Skeletal muscle satellite cell (primary cell): ENCODE results near the gene KIF26A.

Experiments
- H3K27me3 ChIP-seq: 2 replicates; pipeline ENCODE4 v1.7.0; 2013; ENCODE audit warnings: low read length; ENCODE audit not compliant: control insufficient read depth, insufficient read depth
- H3K36me3 ChIP-seq: 2 replicates; pipeline ENCODE4 v1.7.0; 2013; ENCODE audit warnings: mild to moderate bottlenecking, control low read depth, low read length; ENCODE audit not compliant: insufficient read depth
- H3K4me1 ChIP-seq: 2 replicates; pipeline ENCODE4 v1.7.0; 2013; ENCODE audit warnings: low read length; ENCODE audit not compliant: control insufficient read depth, insufficient read depth
- H3K4me2 ChIP-seq: 2 replicates; pipeline ENCODE4 v1.7.0; 2013; ENCODE audit warnings: mild to moderate bottlenecking, low read length
- H3K4me3 ChIP-seq: 2 replicates; pipeline ENCODE4 v1.7.0; 2013; ENCODE audit warnings: low read length
- H3K9ac ChIP-seq: 2 replicates; pipeline ENCODE4 v1.7.0; 2013; ENCODE audit warnings: mild to moderate bottlenecking, low read depth, low read length, moderate library complexity
- H3K9me3 ChIP-seq: replicated peaks from 2 replicates; pipeline ENCODE4 v1.7.0; 2013; ENCODE audit warnings: mild to moderate bottlenecking, control low read depth, low read length

The KIF26A gene

DNA sequence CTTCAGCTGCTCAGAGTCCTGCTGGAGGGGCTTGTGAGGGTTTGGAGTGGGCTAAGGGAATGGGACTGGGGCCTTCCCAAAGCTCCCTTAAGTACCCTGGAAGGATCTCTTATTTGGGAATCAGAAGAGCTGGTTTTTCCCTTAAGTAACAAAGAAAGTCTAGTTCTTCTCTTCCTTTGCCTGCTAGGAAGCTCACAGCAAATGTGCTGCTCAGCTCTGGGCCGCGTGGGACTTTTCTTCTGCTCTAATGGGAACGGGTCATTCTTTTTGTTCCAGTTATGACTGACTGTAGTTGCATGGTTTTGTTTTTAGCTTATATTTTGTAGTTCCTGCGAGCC lies 6.0 kb downstream of the KIF26A start:
- Histone ChIP-seq H3K4me2 (no peak overlapping the region), H3K27me3 (peaks cover 9% of the 10 kb centered on the region), H3K9ac (no peak overlapping the region), H3K9me3 (no peaks in the 10 kb centered on the region), H3K36me3 (no peaks in the 10 kb centered on the region), H3K4me3 (no peak overlapping the region), H3K4me1 (no peaks in the 10 kb centered on the region)

DNA sequence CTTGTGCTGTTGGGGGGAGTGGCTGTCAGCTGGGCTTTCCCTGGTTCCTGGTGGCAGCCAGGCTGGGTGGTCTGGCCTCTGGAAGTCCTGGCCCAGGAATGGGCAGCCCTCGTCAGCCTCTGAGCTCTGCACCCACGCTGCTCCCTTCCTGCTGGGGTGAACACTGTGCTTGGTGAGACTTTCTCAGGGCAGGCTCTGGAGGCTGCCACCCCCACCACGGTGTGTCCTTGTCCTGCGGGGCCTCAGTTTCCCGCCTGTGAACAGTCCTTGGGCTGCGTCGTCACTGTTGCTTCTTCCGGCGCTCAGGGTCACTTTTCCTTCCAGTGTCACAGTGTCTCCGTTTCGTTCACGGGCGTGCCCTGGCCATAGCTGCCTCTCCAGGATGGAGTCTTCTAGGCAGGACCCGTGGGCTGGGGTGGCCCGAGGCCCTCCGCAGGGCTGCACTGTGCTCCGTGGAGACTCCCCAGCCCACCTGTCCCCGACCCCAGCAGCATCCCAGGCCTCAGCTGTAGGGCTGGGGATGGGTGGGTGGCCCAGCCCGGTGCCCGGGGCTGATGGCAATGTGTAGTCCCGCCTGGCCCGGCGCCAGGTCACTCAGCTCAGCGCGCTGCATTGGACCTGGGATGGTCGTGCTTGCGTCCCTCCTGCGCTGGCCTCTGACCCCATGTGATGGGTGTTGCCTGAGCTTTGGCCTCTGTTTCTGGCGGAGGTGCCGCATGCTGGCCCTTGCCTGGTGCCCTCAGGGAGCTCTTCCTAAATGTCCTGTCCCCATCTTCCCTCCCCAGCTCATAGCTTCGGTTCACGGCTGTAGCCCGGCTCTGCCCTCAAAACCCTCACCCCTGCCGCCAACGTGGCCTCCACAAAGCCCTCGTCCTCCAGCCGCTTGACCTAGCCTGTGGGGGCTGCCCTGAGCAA lies 6.8 kb downstream of the KIF26A start:
- Histone ChIP-seq H3K9me3 (no peaks in the 10 kb centered on the region), H3K27me3 (peaks cover 5% of the 10 kb centered on the region), H3K4me2 (no peak overlapping the region), H3K9ac (no peak overlapping the region), H3K4me1 (no peaks in the 10 kb centered on the region), H3K4me3 (no peak overlapping the region), H3K36me3 (no peaks in the 10 kb centered on the region)

DNA sequence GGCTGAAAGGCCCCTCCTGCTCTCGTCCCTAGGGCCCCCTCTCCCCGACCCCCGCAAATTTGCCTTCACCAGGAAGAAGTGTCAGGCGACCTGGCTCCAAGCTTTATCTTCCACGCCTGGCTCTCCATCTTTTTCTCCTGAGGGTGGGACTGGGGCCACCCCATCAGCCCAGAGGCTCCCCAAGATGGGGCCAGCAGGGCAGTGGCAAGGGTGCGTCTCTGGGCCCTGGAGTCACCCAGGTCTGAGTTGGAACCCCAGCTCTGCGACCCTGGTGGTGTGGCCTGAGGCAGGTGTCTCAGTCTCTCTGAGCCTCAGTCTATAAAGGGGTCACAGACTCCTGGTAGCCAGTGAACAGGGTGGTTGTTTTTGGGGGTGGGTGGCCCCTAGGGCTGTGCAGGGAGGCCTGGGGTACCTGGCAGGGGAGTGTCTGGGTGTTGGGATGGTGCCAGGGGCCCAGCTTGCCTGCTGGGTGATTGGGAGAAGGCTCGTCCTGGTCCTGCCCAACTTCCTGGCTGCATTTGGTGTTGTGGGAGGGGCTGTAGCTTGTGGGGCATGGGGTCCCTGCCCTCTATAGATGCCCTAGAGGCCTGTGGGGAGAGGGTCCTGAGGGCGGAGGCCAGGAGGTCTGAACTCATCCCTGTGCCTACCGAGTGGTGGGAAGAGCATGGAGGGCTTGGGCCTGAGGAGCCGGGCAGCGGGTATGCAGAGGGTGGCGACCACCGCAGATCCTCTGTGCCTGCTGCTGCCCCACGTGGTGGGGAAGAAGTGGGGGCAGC lies 7.6 kb downstream of the KIF26A start:
- Histone ChIP-seq H3K9ac (no peak overlapping the region), H3K4me2 (no peak overlapping the region), H3K36me3 (no peaks in the 10 kb centered on the region), H3K27me3 (peaks cover 3% of the 10 kb centered on the region), H3K4me3 (no peak overlapping the region), H3K9me3 (no peaks in the 10 kb centered on the region), H3K4me1 (no peaks in the 10 kb centered on the region)

DNA sequence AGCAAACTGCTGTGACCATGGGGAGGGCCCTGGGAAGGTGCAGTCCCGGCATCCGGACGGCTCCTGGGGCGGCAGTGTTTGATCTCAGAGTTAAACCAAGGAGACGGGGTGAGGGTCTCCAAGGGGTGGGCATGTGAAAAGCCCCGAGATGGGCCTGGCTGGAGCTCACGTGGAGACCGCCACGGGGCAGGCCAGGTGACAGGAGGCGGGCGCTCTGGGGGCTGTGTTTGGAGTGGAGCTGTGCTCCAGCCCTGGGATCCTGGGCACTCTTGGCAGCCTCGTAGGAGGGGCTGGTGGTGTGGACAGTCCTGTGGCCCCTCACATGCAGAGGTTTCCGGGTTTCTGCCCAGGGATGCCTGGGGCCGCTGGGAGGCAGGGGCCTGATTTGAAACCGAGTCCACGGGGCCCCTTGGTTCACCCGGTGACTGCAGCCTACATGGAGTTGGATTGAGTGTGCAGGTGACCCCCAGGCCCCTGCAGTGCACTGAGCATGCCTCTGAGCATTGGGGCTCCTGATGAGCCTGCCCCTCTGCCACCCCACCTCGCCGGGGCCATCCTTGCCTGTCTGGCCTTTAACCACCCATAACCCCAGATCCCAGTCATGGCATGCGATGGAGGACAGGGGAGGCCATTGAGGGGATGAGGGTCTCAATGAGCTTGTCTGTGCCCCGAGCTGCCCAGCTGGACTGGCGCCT lies 8.4 kb downstream of the KIF26A start:
- Histone ChIP-seq H3K36me3 (no peaks in the 10 kb centered on the region), H3K9me3 (no peaks in the 10 kb centered on the region), H3K27me3 (peaks cover 3% of the 10 kb centered on the region), H3K4me2 (no peak overlapping the region), H3K4me3 (no peak overlapping the region), H3K9ac (no peak overlapping the region), H3K4me1 (no peaks in the 10 kb centered on the region)

DNA sequence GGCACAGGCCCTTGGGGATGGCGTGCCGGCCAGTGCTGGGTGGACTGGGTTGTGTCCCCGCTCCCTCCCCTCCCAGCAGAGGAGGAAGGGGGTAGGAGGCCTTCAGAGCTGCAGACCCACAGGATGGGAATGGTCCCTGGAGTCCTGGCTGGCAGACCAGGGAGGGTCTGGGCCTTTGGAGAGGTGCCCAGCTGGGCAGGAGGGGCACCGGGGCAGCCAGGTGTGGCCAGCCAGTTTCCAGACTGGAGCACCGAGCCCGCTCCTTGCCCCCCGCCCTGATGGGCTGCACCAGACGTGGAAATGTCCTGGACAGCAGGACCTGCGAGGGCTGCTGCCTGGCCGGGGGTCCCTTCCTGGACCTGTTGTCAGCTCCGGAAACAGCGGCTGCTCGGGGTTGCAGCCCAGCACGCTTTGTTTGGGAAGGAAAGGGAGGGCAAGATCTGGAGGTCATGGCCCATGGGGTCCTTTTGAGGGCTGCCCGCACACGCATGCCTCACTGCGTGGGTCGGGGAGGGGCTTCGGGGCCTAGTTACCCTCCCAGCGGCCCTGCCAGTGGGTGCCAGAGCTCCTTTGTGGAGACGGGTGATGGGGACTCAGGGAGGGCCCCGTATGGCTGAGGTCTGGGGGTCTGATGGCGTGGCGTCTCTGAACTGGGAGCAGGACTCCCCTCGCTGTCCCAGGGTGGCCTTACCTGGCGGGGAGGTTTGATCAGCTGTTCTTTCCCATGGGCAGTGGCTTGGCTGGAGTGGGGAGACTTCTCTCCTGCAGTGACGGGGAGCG lies 9.1 kb downstream of the KIF26A start:
- Histone ChIP-seq H3K4me1 (no peaks in the 10 kb centered on the region), H3K36me3 (no peaks in the 10 kb centered on the region), H3K4me3 (no peak overlapping the region), H3K4me2 (no peak overlapping the region), H3K9me3 (no peaks in the 10 kb centered on the region), H3K9ac (no peak overlapping the region), H3K27me3 (peaks cover 3% of the 10 kb centered on the region)

DNA sequence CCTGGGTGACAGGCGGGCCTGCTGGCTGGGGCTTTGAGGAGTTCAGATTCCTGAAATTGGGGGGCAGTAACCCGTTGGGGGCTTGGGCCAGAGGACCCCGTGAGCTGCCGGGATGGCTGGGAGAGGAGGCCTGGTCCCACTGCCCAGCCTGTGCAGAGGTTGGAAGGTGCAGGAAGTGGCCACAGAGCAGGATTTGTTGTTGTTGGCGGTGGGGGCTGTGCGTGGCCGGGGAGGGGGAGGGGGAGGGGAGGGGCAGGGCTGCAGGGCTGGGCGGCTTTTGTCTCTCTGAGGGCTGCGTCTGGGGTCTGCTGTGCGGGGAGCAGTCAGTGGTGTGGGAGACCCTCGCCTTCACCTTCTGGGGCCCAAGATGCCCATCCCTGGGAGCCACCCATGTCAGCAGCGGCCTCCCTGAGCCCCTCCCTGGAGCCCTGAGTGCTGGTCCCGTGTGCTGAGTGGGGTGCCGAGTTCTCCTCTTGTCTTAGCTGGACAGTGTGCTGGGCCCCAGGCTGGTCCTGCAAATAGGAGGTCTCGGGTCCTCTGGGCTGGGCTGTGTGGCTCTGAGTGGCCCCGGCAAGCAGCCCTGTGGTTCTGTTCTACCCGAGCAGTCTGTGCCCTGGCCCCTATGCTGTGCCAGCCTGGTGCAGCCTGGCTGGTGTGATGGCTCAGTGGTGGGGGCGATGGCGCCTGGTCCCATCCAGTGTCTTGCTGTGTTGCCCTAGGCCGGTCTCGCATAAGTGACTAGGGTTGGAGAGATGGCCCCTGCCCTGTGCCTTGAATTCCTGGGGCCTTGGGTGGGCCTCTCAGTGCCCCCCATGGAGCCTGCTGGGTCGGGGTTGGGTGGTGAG lies 10.3 kb downstream of the KIF26A start:
- no peak overlapping the region for H3K4me3 ChIP-seq
- H3K27me3 ChIP-seq = no peaks in the 10 kb centered on the region
- no peaks in the 10 kb centered on the region for H3K36me3 ChIP-seq
- H3K4me2 ChIP-seq = no peak overlapping the region
- no peaks in the 10 kb centered on the region for H3K9me3 ChIP-seq
- no peak overlapping the region for H3K9ac ChIP-seq
- no peaks in the 10 kb centered on the region for H3K4me1 ChIP-seq

DNA sequence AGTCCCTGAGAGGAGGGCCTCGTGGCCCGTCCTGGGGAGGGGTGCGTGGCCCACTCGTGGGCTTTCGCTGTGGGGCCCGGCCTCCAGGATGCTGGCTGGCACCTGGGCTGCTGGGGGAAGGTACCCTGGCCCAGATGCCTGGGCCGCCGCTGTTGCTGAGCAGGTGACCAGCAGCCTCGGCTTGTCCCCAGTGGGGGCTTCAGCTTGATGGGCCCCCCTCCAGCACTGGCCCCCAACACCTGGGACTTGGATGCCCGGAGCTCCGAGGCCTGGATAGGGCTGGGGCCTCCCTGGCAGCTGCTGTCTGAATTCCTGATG lies 10.8 kb downstream of the KIF26A start:
- Histone ChIP-seq H3K4me2 (no peak overlapping the region), H3K9me3 (no peaks in the 10 kb centered on the region), H3K4me1 (no peaks in the 10 kb centered on the region), H3K36me3 (no peaks in the 10 kb centered on the region), H3K27me3 (no peaks in the 10 kb centered on the region), H3K9ac (no peak overlapping the region), H3K4me3 (no peak overlapping the region)

DNA sequence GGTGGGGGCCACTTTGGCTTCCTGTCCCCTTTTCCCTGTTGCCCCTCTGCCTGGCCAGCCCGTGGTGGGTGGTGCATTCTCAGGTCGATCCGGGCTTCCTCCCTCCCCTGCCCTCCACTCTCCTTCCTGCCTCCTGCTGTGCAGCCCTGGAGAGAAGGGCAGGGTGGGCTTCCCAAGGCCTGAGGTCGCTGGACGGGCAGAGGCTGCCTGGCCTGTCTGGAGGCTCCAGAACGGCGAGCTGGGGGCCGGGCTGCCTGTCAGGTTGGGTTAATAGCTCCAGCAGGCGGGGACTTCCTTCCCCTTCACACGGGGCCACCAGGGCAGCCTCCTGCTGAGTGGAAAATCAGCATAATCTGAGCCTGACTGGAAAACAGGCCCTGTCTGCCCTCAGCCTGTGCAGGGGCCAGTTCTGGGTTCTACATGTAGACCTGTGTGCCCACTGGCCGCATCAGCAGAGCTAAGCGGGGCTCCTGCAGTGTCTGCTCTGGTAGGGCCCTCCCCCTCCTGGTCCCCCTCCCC lies 11.3 kb downstream of the KIF26A start:
- Histone ChIP-seq H3K4me1 (no peaks in the 10 kb centered on the region), H3K4me2 (no peak overlapping the region), H3K27me3 (no peaks in the 10 kb centered on the region), H3K4me3 (no peak overlapping the region), H3K9ac (no peak overlapping the region), H3K36me3 (no peaks in the 10 kb centered on the region), H3K9me3 (no peaks in the 10 kb centered on the region)

DNA sequence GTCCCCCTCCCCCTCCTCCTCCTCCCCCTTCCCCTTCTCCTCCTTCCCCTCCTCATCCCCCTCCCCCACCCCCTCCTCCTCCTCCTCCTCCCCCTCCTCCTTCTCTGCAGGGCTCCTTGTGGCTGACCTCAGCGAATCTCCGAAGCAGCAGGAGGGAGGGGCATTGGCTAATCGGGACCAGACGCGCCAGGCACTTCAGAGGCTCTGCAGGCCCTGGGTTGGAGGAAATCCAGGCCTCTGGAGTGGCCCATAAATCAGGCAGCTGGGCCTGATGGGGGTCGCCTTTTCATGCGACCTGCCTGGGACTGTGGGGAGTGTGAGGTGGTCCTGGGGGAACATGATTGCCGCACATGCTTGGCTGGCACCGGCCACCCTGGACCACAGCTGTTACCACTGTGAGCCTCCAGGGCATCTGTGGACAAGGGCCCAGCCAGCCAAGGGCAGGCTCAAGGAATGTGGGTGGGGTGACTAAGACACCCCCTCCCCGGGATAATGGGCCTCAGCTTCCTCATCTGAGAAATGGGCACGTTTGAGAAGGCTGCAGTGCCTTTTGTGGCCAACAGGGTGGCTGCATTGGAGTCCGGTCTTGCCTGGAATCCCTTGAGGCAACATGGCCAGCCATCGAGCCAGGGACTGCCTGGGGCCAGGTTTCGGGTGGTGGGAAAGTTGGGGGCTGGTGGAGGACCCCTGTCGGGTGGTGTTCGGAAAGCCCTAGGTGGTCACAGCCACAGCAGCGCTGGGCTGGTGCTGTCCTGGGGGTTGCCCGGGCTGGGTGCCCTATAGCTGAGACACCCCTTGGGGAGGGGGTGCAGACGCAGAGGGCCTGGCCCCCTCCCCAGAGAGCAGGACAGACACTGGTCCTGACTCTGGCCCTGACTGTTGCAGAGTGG lies 12.0 kb downstream of the KIF26A start:
- H3K9ac ChIP-seq = no peak overlapping the region
- no peaks in the 10 kb centered on the region for H3K27me3 ChIP-seq
- no peaks in the 10 kb centered on the region for H3K4me1 ChIP-seq
- no peak overlapping the region for H3K4me2 ChIP-seq
- no peaks in the 10 kb centered on the region for H3K9me3 ChIP-seq
- no peak overlapping the region for H3K4me3 ChIP-seq
- H3K36me3 ChIP-seq = no peaks in the 10 kb centered on the region

DNA sequence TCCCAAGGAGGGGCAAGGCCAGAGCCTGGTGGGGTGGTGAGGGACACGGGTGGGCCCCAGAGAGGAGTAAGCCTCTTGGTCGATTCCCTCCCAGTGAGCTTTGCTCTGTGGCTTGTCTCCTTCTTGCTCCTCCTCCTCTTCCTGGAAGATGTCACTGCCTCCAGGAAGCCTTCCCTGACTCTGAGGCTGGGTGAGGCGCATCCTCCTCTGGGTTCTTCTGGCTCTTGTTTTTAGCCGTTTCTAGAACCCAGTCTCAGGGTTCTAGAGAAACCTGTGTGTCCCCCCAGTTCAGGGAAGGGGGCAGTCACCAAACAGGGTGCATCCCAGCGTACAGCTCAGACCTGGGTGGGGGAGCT lies 12.6 kb downstream of the KIF26A start:
- H3K4me2 ChIP-seq = no peak overlapping the region
- H3K4me1 ChIP-seq = no peaks in the 10 kb centered on the region
- no peaks in the 10 kb centered on the region for H3K36me3 ChIP-seq
- no peak overlapping the region for H3K9ac ChIP-seq
- no peaks in the 10 kb centered on the region for H3K9me3 ChIP-seq
- no peak overlapping the region for H3K4me3 ChIP-seq
- H3K27me3 ChIP-seq = no peaks in the 10 kb centered on the region
